NOMO-1 treated with dmso at 0.1 percent for 144 hours (cell line): ENCODE data around the gene TEN1.
"Not testable (repeated sequence)": the region's sequence is repeated elsewhere in the genome, so short reads cannot be mapped to it uniquely, and the experiment has no call there.

Experiments used
- DNase-seq: peaks from one replicate; lab custom pipeline; 2025; ENCODE audit not compliant: unreplicated experiment; lab: John Stamatoyannopoulos, UW

Gene TEN1

GRCh38 chr17:76024353-76024752, 45.3 kb downstream of the TEN1 start:
- DNase-seq: no peak

- no peak for DNase-seq
Observed at GRCh38 chr17:76025294-76025693, 46.3 kb downstream of the TEN1 start.

- DNase-seq: no peak
Observed at GRCh38 chr17:76026714-76027158, 47.7 kb downstream of the TEN1 start.

- no peak for DNase-seq
Observed at GRCh38 chr17:76027159-76027839, 48.3 kb downstream of the TEN1 start, which contains the start of gene EVPL. TSS of gene EVPL (minus strand) at chr17:76027306. CDS start at chr17:76027198, 108 bp downstream.

GRCh38 chr17:76032073-76032779, 53.2 kb downstream of the TEN1 start:
- DNase-seq: no peak

GRCh38 chr17:76032780-76033108, 53.7 kb downstream of the TEN1 start:
- no peak for DNase-seq

- no peak for DNase-seq
Observed at GRCh38 chr17:76033139-76033538, 54.1 kb downstream of the TEN1 start.

GRCh38 chr17:76034428-76035350, 55.6 kb downstream of the TEN1 start:
- no peak for DNase-seq

GRCh38 chr17:76036497-76037261, 57.6 kb downstream of the TEN1 start:
- DNase-seq: no peak

- no peak for DNase-seq
Observed at GRCh38 chr17:76038050-76038449, 59.0 kb downstream of the TEN1 start.

GRCh38 chr17:76039121-76039520, 60.1 kb downstream of the TEN1 start:
- DNase-seq: no peak

GRCh38 chr17:76040376-76040775, 61.3 kb downstream of the TEN1 start:
- DNase-seq: no peak

GRCh38 chr17:76042868-76043267, 63.8 kb downstream of the TEN1 start:
- DNase-seq: not testable (repeated sequence)

- DNase-seq: not testable (repeated sequence)
Observed at GRCh38 chr17:76044475-76045007, 65.5 kb downstream of the TEN1 start.

- no peak for DNase-seq
Observed at GRCh38 chr17:76046064-76046463, 67.0 kb downstream of the TEN1 start.

GRCh38 chr17:76048025-76048605, 69.1 kb downstream of the TEN1 start:
- DNase-seq: no peak

GRCh38 chr17:76048711-76049110, 69.7 kb downstream of the TEN1 start:
- no peak for DNase-seq

GRCh38 chr17:76049239-76049638, 70.2 kb downstream of the TEN1 start:
- DNase-seq: no peak

- DNase-seq: no peak
Observed at GRCh38 chr17:76049836-76050537, 70.9 kb downstream of the TEN1 start.
